Upper lobe of left lung (tissue), 4 donors: ENCODE measurements around the gene CLTC.

Experiments
- CTCF ChIP-seq, 6 experiments: fragments of 450-650 bp in 4 of 6; fragments of 200-600 bp in 2 of 6; sonication (generic) in 2 of 6; IDR thresholded peaks; one replicate each; pipeline ENCODE4 v1.5.1; 2016 to 2019; ENCODE audit warnings: antibody characterized with exemption in 6 of 6
- EP300 ChIP-seq, 4 donors: sonication (generic); formaldehyde crosslinking; IDR thresholded peaks; one replicate each; pipeline ENCODE4 v1.5.1; 2017; ENCODE audit warnings: antibody characterized with exemption in 4 of 4, control low read depth in 2 of 4
- POLR2A ChIP-seq, 4 donors: fragments of 450-650 bp; IDR thresholded peaks; one replicate each; pipeline ENCODE4 v1.5.1; 2016 to 2017; ENCODE audit warnings: antibody characterized with exemption in 4 of 4, mild to moderate bottlenecking in 2 of 4
- POLR2AphosphoS5 ChIP-seq, 2 donors: sonication (generic); formaldehyde crosslinking; IDR thresholded peaks; one replicate each; pipeline ENCODE4 v1.5.1; 2017; ENCODE audit warnings: antibody characterized with exemption in 2 of 2

- TF ChIP-seq CTCF (IDR thresholded peaks at IDR 0.05) (no peak), POLR2A (IDR thresholded peaks at IDR 0.05) (no peak), POLR2AphosphoS5 (IDR thresholded peaks at IDR 0.05) (no peak), EP300 (IDR thresholded peaks at IDR 0.05) (no peak)
Observed at GRCh38 chr17:59723041-59723440, 103.3 kb downstream of the CLTC start.
